Breast epithelium (tissue), 3 donors: Measurements from ENCODE around the gene GCGR.
"Not testable (repeated sequence)": the region's sequence is repeated elsewhere in the genome, so short reads cannot be mapped to it uniquely, and the experiment has no call there.

Experiments used
- CTCF ChIP-seq, 3 donors: fragments of 450-650 bp; IDR thresholded peaks; one replicate each; pipeline ENCODE4 v1.5.1; 2016 to 2017; ENCODE audit warnings: antibody characterized with exemption in 3 of 3, mild to moderate bottlenecking in 3 of 3, moderate library complexity in 3 of 3
- POLR2A ChIP-seq: fragments of 450-650 bp; IDR thresholded peaks from one replicate; pipeline ENCODE4 v1.6.1; 2016; ENCODE audit warnings: antibody characterized with exemption, mild to moderate bottlenecking, moderate library complexity
- POLR2AphosphoS5 ChIP-seq, 3 donors: sonication (generic); formaldehyde crosslinking; IDR thresholded peaks; one replicate each; pipeline ENCODE4 v1.6.1; 2017; ENCODE audit warnings: antibody characterized with exemption in 3 of 3

DNA sequence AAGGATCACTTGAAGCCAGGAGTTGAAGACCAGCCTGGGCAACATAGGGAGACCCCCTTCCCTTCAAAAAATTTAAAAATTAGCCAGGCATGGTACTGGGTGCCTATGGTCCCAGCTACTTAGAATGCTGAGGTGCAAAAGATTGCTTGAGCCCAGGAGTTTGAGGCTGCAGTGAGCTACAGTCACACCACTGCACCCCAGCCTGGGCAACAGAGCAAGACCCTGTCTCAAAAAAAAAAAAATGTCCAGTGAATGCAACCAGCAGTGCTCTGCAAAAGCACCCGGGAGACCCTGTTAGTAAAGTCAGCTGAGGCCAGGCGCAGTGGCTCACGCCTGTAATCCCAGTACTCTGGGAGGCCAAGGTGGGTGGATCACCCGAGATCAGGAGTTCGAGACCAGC is 36.1 kb downstream of the GCGR start:
- TF ChIP-seq CTCF (IDR thresholded peaks at IDR 0.05); POLR2AphosphoS5 (IDR thresholded peaks at IDR 0.05); POLR2A: not testable (repeated sequence)
